GM18867 (cell line): ENCODE results near the gene GNG4.
"Not testable (repeated sequence)": the region's sequence is repeated elsewhere in the genome, so short reads cannot be mapped to it uniquely, and the experiment has no call there.

Source experiments
- ATAC-seq: cut with Tn5 transposase; IDR thresholded peaks from one replicate; pipeline ENCODE4 v1.9.1; 2021; ENCODE audit warnings: mild to moderate bottlenecking, moderate library complexity; ENCODE audit not compliant: unreplicated experiment

GNG4 gene

DNA sequence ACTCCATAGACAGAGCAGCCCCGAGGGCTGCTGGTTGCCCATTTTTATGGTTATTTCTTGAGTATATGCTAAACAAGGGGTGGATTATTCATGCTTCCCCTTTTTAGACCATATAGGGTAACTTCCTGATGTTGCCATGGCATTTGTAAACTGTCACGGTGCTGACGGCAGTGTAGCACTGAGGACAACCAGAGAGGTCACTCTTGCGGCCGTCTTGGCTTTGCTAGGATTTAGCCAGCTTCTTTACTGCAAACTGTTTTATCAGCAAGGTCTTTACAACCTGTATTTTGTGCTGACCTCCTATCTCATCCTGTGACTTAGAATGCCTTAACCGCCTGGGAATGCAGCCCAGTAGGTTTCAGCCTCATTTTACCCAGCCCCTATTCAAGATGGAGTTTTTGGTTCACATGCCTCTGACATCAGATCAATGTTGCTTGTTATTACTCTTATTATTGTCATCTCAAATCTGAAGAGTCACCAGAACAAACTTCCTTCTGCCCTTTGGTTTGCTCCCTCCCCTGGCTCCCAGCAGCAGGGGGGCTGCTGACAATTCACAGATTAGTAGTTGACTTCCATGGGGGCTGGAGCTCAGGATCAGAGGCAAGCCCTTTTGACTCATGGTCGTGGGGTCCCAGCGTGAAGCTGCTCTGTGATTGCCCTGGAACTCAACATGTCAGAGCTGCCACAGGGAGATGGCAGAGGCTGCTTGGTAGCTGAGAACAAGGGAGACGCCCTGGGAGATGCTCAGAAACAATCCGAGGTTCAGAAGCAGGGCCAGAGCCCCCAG, 103.0 kb downstream of the GNG4 start:
- not testable (repeated sequence) for ATAC-seq

DNA sequence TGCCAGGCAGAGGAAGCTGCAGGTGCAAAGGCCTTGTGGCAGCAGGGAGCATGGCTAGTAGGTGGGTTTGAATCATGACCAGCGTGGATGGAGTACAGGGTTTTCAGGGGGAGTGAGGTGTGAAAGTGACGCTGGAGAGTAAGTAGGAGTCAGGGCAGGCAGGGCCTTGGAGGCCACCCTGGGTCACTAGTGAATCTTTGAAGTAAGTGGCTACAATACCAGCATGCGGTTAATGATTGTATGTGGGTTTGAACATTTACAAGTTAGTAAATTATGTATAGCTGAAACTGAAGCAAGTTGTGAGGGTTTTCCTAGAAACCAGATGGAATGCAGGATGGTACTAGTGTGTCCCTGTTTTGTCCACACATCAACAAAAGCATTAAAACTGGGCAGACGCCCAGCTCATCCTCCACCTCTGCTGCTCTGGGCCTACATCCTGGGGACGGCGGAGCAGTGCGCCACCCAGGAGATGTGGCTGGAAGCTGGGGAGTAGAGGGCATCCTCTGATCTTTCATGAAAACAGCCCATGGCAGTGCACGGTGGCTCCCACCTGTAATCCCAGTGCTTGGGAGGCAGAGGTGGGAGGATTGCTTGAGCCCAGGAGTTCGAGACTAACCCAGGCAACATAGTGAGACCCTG, 104.2 kb downstream of the GNG4 start:
- no peak for ATAC-seq

DNA sequence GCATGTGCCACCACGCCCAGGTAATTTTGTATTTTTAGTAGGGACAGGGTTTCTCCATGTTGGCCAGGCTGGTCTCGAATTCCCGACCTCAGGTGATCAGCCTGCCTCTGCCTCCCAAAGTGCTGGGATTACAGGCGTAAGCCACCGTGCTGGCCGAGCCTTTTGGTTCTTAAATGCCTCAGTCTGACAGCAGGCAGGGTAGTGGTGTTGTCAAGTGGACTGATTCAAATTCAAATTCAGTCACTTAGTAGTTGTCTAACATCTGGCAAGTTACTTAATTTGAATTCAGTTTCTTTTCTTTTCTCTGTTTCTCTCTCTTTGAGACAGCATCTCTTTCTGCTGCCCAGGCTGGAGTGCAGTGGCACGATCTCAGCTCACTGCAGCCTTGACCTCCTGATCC, 106.7 kb downstream of the GNG4 start:
- not testable (repeated sequence) for ATAC-seq

DNA sequence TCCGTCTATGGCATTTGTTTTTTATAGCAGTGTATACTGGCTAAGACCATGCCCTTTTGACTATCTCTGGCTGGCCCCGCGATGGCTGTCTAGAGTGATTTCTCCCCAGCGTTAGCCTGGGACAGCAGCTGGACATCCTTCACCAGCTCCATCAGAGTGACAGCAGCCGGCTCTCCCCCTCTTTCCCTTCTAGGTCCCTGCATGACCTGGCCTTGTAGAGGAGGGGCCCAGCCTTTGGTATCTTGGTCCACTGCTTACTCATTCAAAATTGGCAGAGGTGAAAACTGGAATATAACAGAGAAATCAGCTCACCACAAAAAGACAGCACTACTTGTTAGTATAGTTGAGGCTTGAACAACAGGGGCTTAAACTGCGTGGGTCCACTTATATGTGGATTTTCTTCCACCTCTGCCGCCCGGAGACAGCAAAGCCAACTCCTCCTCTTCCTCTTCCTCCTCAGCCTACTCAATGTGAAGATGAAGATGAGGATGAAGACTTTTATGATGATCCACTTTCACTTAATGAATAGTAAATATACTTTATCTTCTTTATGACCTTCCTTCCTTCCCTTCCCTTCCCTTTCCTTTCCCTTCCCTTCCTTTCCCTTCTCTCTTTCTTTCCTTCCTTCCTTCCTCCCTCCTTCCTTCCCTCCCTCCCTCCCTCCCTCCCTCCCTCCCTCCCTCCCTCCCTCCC, 116.0 kb downstream of the GNG4 start:
- no peak for ATAC-seq

DNA sequence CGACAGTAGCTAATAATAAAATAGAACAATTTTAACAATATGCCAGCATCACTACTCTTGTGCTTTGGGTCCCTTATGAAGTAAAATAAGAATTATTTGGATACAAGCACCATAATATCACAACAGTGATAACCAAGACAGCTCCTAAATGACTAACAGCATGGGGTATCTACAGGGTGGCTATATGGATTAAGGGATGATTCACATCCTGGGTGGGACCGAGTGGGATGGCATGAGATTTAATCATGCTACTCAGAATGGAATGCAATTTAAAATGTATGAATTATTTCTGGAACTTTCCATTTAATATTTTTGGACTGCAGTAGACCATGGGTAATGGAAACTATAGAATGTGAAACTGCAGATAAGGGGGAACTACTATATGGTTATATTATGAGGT, 117.2 kb downstream of the GNG4 start:
- ATAC-seq, result no peak

DNA sequence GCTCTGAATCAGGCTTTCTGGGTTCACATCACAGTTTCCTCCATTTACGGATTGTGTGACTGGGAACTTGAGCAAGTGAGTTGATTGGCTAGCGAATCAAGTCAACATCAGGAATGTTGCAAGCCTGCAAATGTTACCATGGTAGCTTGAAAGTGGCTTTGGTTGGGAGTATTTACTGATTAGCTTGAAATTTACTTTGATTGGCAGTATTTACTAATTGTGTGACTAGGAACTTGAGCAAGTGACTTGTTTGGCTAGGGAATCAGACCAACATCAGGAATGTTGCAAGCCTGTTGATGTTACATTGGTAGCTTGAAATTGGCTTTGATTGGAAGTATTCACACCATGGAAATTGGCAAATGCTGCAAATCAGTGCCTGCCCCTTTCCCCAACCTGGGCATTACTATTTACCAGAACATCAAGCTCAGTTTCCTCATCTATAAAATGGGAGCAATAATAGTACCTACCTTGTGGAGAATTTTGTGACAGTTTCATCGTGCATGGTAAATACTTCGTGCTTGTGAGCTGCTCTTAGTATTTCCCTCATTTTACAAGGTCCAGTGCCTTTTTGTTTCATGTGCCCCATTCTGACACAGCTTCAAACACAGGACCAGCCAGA, 122.3 kb downstream of the GNG4 start:
- ATAC-seq, result no peak

DNA sequence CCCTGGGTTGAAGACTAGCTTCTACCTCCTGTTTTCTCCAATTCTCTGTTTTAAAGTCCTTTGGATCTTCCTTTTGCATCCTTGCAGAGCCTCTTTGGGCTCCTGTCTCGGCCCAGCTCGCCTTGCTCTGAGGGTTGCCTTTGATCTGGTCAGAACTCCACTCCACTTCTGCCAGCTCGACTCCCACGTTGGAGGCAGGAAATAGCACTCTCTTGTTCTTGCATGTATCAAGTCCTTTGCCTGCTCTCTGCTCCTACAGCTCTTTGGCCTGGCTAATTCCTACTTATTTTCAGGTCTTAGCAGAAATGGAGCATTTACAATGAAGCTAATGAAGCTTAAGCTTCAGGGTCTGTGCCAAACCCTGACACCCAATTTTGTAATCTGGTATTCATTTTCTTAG, 124.3 kb downstream of the GNG4 start:
- ATAC-seq, result no peak

DNA sequence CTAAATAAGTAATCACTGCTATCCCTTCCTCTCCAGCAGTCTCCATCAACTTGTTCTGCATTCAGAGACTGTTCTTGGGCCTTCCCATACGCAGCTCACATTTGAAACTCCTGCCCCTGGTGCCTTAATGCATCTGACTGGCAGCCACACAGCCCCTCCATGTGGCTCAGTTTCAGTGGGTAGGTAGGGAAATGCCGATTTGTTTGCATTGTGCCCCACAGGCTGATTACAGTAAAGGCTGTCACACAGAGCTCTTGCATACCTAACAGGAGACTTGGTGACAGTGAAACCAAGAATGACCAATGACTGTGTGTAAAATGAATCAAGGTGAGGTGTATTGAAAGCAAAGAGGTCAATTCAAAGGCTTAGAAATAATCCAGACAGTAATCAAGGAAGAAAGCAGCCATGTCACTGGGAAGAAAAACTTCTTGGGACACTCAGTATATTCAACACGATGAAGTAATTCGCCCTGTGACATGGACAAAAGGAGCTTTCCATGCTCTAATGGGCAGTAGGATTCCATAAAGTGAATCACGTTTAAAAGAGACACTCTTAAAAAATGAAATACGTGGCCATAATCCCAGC, 132.6 kb downstream of the GNG4 start:
- ATAC-seq, result peak; percentile 56

DNA sequence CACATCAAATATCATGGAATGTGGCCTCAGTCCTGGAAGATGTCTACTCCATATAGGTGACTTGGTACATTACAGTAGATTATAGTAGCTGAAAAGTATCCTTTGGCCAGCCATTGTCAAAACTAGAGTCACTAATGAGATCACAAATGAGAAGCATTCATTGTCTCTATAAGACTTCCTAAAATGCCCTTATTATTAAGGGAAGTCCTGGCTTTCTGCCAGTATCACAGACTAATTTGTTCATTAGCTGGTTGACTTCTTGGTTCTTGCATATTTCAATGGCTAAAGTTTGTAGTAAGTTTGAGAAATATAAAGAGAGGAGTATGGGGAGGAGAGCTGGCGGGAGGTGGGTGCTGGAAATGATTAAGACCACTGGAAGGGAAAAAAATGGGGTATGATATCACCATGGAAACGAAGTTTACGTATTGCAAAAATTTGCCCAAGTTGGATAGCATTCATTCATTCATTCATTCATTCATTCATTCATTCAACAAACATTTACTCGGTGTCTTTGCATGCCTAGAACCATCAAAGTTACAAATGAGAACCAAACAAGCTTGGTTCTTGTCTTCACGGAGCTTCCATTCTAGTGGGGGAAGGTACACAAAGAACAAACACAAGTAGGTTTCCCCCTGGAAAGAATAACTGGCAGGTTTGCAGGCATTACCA, 133.6 kb downstream of the GNG4 start:
- no peak for ATAC-seq

DNA sequence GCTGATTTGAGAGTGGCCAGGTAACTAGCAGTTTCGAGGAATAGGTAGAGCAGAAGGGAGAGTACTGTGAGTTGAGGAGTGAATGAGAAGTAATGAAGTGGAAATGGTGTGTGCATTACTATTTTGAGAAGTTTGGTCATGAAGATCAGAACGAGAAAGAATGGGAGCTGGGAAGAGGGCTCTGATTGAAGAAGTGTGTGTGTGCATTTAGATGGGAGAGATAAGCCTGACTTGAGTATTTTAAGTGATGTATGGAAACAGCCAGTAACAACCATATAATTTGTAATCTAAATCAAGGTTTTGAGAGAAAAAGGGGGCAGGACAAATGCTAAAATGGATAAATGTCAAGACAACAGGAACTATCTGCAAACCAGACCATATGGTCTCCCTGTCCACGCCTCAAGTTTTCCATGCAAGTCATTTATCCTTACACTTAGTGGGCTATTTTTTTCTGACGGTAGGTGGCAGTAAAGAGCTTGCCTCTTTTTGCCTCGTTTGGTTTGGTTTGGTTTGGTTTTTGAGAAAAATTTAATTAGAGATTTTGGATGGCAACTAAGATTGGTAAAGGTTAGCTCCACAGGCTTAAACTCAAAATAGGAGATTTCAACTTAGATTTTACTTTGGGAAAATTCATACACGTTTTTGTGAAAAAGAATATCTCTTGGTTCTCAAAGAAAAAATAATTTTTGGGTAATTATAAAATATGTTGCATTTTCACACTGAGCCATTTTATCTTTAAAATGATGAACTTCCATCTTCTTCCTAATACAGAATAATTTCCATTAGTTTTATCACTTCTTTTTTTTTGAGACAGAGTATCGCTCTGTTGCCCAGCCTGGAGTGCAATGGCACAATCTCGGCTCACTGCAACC, 135.9 kb downstream of the GNG4 start:
- ATAC-seq, result no peak

DNA sequence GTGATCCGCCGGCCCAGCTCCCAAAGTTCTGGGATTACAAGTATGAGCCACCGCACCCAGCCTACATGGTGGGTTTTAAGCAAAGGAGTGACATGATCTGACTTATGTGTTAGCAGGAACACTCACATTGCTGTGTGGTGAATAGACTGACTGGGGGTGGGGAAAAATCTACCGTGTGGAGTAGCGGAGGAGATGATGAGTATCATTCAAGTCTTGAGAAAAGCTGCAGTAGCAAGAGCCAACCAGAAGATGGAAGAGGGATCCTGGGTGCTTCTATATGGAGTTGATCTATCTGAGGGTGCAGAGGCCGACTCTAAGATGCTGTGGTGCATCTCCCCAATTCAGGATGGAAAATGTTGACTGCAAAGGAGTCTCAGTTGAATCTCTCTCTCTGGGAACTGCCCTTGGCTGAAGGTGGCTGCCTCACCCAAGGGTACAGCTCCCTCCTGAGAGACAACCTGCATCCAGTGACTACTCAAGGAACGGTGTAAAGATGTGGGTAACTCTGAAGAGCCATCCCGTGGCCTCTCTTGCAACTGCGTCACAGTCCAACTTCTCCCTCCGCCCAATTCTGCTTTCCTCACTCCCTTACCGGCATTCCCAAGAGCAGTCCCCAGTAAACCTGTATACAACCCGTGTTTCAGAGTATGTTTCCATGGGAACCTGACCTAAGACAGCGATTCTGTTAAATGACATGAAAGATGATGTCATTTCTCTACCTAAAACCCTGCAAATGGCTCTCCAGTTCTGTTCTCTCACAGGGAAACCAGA, 137.9 kb downstream of the GNG4 start:
- no peak for ATAC-seq

DNA sequence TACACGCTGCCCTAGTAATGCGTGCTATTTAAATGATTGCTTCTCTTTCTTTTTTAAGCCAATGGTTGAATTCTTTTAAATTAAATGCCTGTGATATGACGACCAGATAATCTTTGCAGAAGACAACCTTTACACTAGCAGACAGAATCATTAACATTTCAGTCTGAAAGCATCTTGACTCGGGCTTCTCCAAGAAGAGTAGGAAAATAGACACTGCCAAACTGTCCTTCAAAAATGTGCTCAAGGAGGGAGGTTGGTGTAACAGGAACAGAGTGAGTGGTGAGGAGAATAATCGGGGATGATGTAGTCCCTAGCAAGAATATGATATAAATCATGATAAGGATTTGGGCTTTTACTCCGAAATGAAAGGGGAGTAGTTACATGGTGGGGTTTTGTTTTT, 138.8 kb downstream of the GNG4 start:
- no peak for ATAC-seq

DNA sequence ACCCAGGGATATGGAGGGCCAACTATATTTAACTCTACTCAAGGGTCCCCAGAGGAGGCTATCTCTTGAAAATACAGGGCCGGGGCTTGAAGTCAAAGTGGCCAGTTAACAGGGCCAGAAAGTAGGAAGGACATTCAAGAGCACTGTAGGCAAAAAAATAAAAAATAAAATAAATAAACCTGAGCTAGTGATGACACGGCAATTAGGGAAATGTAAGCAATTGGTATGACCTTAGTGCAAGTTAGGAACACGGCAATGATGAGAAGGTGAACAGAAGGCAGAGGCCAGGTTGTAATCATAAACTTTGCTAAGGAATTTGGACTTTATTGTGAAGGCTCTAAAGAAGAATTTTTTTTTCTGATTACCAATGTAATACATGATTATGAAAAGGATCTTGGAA, 142.0 kb downstream of the GNG4 start:
- ATAC-seq, result no peak

DNA sequence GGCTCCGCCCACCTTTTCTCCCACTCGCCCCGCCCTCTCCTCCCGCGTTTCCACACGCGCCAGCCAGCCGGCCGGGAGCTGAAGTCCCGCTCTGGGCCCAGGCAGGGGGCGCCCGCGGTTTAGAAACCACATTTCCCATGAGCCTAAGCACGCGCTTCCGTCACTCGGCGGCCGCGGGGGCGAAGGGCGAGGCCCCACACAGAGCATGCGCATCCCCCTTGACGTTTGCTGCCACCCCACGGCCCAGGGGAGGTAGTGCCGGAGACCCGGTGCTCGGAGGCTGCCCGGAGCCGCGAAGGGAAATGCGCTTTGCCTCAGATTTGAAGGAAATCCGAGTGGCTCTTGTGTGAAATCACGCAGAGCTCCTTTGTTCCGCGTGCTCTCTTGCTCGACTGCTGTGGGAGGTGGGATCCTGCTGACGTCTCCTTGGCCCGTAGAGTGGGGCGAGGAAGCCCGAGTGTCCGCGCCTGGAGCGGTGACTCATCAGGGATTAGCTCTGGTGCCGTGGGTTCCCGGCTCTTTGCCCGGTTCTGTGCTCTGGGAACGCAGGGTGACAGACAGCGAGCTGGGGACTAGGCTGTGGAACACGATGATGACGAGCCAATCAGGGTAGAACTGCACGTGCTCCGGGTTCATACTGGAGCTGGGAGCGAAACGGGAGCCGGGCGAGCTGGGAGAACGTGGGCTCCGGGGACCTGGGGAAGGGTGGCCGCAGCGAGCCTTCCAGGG, 144.9 kb downstream of the GNG4 start:
- ATAC-seq, result peak; percentile 77

DNA sequence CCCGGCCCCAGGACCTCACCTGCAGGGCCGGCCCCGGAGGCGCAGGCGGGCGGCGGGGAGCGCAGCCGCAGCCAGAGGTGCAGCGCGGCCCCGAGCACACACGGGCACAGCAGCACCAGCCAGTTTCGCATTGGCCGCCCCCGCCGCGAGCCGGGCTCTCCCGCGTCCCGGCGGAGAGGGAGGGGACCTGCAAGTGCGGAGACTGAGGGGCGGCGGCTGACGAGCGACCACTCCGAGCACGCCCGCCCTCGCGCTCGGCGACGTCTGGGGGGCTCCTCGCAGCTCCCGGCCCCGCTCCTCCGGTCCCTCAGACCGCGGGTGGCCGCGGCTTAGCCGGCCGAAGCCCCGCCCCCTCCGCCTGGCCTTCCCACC, 145.5 kb downstream of the GNG4 start, which contains the start of gene B3GALNT2:
B3GALNT2 (minus strand) TSS at position 331 of the 372 bp plus-strand sequence; CDS start at position 131, 200 bp downstream.
- peak; percentile 49 for ATAC-seq

DNA sequence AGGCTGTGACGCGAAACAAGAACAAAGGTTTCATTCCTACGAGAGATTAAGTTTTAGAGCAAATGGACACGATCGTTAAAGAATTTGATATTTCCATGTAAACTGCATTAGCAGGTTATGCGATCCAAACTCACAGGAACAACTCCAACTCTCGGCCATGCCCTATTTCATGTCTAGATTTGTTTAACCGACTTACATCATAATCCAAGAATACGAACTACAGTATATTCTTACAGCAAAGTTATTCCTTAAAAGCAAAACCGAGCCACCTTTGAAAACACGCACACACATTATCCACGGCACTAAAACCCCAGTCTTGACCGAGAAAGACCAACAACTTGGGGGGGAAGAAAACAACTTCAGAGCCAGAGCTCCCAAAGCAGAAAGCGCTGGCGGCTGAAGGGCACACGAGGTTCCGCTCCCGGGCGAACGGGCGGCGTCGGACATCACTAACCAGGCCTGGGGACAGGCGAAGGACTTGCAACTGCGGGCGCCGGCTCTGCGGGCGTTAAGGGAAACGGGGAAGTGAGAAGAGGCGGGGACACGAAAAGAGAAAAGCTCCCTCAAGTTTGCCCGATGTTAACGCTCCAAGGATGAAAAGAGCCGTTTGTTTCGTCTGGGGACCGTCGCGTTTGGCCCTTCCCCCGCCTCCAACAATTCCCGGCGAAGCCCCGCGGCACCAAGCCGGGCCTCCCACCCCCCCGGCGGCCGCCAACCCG, 146.0 kb downstream of the GNG4 start:
- peak; percentile 11 for ATAC-seq

DNA sequence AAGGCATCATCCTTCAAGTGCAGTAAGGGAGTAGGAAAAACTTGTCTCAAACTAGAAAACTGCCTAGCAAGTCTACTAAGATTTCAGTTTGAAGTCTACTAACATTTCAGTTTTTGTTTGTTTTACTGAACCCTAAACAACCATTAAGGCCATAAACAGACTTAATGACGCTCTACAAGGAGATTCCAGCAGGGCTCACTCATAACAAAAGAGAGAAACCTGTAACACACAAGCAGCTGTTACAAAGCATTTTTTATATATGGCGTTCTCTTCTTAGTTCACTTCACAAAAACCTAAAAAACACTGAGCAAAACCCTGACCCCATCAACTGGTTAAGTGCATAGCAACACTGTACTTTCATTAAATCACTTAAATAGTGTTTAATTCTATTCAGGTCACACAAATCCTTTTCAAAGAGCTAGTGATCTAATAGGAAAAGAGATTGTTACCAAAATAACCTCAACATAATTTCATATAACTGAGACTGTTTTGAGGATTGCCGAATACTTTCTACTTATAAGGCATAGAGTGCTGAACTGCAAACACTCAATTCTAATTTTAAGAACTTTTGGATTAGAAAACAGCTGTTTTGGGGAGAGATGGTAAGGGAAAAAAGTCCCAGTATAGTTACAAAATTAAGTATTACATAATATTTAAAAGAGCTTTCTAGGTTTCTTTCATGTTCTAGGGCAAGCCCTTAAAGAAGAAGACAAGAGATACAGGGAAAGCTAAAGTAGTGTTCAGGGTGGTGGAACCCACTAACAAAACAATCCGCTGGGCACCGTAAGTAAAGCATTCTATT, 146.8 kb downstream of the GNG4 start:
- ATAC-seq, result no peak
